Smooth muscle cell (in vitro differentiated cells): ENCODE results near the gene USP17L10. TPM values are rescaled to one million over a fixed set of nuclear protein-coding genes. Genes with fewer than 3 reads are reported as not detected.
"Not testable (repeated sequence)": the region's sequence is repeated elsewhere in the genome, so short reads cannot be mapped to it uniquely, and the experiment has no call there.

ENCODE experiments used
- DNase-seq: peaks from one replicate; lab custom pipeline; 2025; ENCODE audit not compliant: unreplicated experiment; lab: John Stamatoyannopoulos, UW
- H2AFZ ChIP-seq: fragments of 200-600 bp; sonication (generic); 2 replicates; pipeline ENCODE4 v1.6.0; 2016; ENCODE audit warnings: antibody characterized with exemption, low read depth, mild to moderate bottlenecking
- H3F3A ChIP-seq: fragments of 200-600 bp; sonication (generic); 2 replicates; pipeline ENCODE4 v1.6.0; 2017; ENCODE audit warnings: antibody characterized with exemption, low read depth
- H3K27ac ChIP-seq: fragments of 200-600 bp; sonication (generic); 2 replicates; pipeline ENCODE4 v1.5.1; 2016; ENCODE audit warnings: low read depth, mild to moderate bottlenecking
- H3K27me3 ChIP-seq: fragments of 200-600 bp; sonication (generic); 2 replicates; pipeline ENCODE4 v1.6.1; 2016; ENCODE audit warnings: low read depth, mild to moderate bottlenecking
- H3K36me3 ChIP-seq: fragments of 200-600 bp; sonication (generic); 2 replicates; pipeline ENCODE4 v1.5.1; 2016; ENCODE audit warnings: low read depth
- H3K4me1 ChIP-seq: fragments of 200-600 bp; sonication (generic); 2 replicates; pipeline ENCODE4 v1.5.1; 2016; ENCODE audit warnings: low read depth
- H3K4me2 ChIP-seq: fragments of 200-600 bp; sonication (generic); 2 replicates; pipeline ENCODE4 v1.6.0; 2016; ENCODE audit warnings: mild to moderate bottlenecking
- H3K4me3 ChIP-seq: fragments of 200-600 bp; sonication (generic); 2 replicates; pipeline ENCODE4 v1.5.1; 2016; ENCODE audit warnings: mild to moderate bottlenecking
- H3K79me2 ChIP-seq: fragments of 200-600 bp; sonication (generic); 2 replicates; pipeline ENCODE4 v1.6.0; 2016; ENCODE audit warnings: low read depth, mild to moderate bottlenecking
- H3K9ac ChIP-seq: fragments of 200-600 bp; sonication (generic); 2 replicates; pipeline ENCODE4 v1.6.0; 2016; ENCODE audit warnings: low read depth
- H3K9me3 ChIP-seq: fragments of 200-600 bp; sonication (generic); replicated peaks from 2 replicates; pipeline ENCODE4 v1.5.1; 2016; ENCODE audit warnings: low read depth
- H4K20me1 ChIP-seq: fragments of 200-600 bp; sonication (generic); 2 replicates; pipeline ENCODE4 v1.6.0; 2016; ENCODE audit warnings: low read depth
- WGBS: methylation state at CpG from one replicate; pipeline ENCODE4 v1.1.7; 2016; ENCODE audit warnings: low lambda C conversion rate; 5-methylcytosine and 5-hydroxymethylcytosine counted together
- polyA plus RNA-seq: library from polyadenylated mRNA; unstranded; fragments of >200 nt; fragmentation: Nextera tagmentation; extraction: Ambion mirVana; gene quantifications from 2 replicates; pipeline ENCODE4 v1.2.1, GENCODE V29; 2016
- total RNA-seq: library from RNA; depleted of rRNA; stranded (reverse); fragments of >200 nt; gene quantifications from 2 replicates; pipeline ENCODE4 v1.2.3, GENCODE V29; 2014

Gene USP17L10, protein sequence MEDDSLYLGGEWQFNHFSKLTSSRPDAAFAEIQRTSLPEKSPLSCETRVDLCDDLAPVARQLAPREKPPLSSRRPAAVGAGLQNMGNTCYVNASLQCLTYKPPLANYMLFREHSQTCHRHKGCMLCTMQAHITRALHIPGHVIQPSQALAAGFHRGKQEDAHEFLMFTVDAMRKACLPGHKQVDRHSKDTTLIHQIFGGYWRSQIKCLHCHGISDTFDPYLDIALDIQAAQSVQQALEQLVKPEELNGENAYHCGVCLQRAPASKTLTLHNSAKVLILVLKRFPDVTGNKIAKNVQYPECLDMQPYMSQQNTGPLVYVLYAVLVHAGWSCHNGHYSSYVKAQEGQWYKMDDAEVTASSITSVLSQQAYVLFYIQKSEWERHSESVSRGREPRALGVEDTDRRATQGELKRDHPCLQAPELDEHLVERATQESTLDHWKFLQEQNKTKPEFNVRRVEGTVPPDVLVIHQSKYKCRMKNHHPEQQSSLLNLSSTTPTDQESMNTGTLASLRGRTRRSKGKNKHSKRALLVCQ
- total RNA-seq (not detected in 2 replicates), polyA plus RNA-seq (not detected in 2 replicates)

DNA sequence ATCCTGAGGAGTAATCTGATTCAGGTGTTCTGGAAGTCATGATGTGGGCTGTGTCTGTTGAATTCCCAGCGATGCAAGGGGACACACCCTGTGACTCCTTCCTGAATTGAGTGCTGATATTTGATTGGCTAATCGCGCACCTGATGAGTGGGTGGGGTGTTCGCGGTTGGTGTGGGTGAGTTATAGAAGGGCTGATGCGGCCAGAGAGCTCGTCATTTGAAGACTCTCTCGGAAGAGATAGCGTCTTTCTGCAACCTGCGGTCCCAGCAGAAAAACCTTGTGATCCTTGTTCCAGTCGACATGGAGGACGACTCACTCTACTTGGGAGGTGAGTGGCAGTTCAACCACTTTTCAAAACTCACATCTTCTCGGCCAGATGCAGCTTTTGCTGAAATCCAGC lies at the start of gene USP17L10:
TSS of gene USP17L10 (plus strand) at position 301 of the 400 bp plus-strand sequence. CDS start at position 301, 0 bp downstream.
- not testable (repeated sequence) for H3K9me3 ChIP-seq, H3K4me1 ChIP-seq, H3K4me3 ChIP-seq, H3F3A ChIP-seq, DNase-seq, H3K4me2 ChIP-seq, H4K20me1 ChIP-seq, H3K36me3 ChIP-seq, H3K27ac ChIP-seq, H3K27me3 ChIP-seq, H3K9ac ChIP-seq, H3K79me2 ChIP-seq, H2AFZ ChIP-seq
- WGBS: 72% methylated on average over 4 of the region's 13 CpGs

DNA sequence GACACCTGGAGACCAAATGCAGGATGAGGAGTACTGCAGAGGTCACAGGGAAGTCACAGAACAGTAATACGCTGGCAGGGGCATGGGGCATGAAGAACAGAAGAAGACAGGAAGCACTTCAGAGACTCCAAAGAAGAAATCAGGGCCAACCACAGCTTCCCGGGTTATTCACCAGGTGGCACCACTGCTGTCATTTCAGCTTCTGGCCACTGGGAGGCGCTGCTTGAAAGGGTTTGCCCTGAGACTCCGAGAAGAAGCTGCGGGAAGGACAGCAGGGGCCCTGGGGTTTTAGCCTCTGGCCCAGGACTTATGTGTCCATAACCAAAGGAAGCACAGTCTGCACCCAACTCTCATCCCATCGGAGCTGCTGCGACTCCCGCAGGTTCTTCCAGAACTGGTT lies 44.5 kb upstream of the USP17L10 start:
- not testable (repeated sequence) for H3K9me3 ChIP-seq, H3K9ac ChIP-seq, H3K27me3 ChIP-seq, H3F3A ChIP-seq, H3K4me3 ChIP-seq, H3K36me3 ChIP-seq, H3K27ac ChIP-seq, H3K79me2 ChIP-seq, H3K4me2 ChIP-seq, DNase-seq, H4K20me1 ChIP-seq, H3K4me1 ChIP-seq, H2AFZ ChIP-seq
- no CpG with 5 or more reads among the region's 8 CpGs for WGBS

DNA sequence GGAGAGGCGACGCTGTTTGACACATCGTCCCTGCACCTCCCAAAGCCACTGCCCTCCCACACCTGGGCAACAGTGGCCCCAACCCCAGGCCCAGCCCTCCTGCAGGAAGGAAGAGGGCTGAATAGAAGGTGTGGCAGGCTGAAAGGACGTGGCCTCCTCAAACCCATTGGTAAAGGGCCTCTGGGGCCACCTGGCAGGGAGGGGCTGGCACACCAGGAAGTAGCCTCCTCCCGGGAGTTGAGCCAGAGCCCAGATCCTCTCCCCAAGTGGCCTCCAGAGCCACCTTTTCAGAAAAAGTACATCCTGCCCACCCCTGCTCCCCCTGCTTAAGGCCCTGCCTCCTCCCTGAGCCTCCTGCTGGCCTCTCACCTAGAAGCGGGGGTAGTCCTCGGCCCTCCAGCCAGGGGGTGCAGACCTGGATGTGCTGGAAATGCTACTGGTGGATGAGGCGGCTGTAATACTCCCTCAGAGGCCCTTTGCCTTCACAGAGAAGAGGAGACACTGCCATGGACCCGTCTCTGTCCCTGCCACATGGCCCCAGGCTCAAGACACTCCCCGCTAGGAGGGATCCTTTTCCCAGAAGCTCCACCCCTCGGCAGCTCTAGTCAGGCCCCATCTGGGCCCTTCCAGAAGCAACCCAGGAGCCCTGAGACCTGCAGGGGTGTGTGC lies 40.5 kb upstream of the USP17L10 start, which contains the start of gene FAM90A26:
TSS of gene FAM90A26 (plus strand) at position 619 of the 669 bp plus-strand sequence. CDS start 2,764 bp downstream, outside the sequence.
- not testable (repeated sequence) for H3K27me3 ChIP-seq, H3K79me2 ChIP-seq, H4K20me1 ChIP-seq, H3K4me2 ChIP-seq, H3K9ac ChIP-seq, H3K4me3 ChIP-seq, H3K36me3 ChIP-seq, H3F3A ChIP-seq, H2AFZ ChIP-seq, H3K27ac ChIP-seq, H3K9me3 ChIP-seq, H3K4me1 ChIP-seq, DNase-seq
- WGBS: no CpG with 5 or more reads among the region's 11 CpGs

DNA sequence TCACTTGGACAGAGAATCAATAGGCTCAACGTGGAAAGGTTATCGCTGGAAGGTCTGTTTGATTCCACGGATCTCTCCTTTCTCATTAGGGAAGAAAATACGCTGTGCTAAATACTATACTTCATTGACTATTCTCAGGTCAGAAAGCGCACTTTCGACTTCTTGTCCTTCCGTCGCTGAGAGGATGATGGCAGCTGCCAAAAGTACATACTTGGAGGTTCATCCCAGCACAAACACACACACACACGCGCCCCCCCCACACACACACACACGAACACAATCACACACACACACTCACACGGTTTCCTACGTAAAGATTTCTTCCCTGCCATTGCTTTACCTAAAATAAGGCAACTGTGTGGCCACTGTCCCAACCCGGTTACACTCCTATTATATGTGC lies 4.2 kb downstream of the USP17L10 start:
- H2AFZ ChIP-seq, H3K9ac ChIP-seq, H3K4me1 ChIP-seq, H3K27ac ChIP-seq, H3K79me2 ChIP-seq, H3F3A ChIP-seq, H3K4me3 ChIP-seq, H3K27me3 ChIP-seq, H4K20me1 ChIP-seq, H3K4me2 ChIP-seq, DNase-seq, H3K36me3 ChIP-seq, H3K9me3 ChIP-seq: not testable (repeated sequence)
- 75% methylated on average over 13 of the region's 14 CpGs for whole genome bisulfite sequencing

DNA sequence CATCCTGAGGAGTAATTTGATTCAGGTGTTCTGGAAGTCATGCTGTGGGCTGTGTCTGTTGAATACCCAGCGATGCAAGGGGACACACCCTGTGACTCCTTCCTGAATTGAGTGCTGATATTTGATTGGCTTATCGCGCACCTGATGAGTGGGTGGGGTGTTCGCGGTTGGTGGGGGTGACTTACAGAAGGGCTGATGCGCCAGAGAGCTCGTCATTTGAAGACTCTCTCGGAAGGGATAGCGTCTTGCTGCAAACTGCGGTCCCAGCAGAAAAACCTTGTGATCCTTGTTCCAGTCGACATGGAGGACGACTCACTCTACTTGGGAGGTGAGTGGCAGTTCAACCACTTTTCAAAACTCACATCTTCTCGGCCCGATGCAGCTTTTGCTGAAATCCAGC lies 4.6 kb downstream of the USP17L10 start, which contains the start of gene USP17L11:
TSS of gene USP17L11 (plus strand) at position 301 of the 400 bp plus-strand sequence. CDS start at position 301, 0 bp downstream.
- not testable (repeated sequence) for H3K27me3 ChIP-seq, H3F3A ChIP-seq, H3K9ac ChIP-seq, H3K4me2 ChIP-seq, H3K4me3 ChIP-seq, H3K9me3 ChIP-seq, H3K79me2 ChIP-seq, H3K36me3 ChIP-seq, DNase-seq, H2AFZ ChIP-seq, H4K20me1 ChIP-seq, H3K27ac ChIP-seq, H3K4me1 ChIP-seq
- no CpG with 5 or more reads among the region's 14 CpGs for WGBS

DNA sequence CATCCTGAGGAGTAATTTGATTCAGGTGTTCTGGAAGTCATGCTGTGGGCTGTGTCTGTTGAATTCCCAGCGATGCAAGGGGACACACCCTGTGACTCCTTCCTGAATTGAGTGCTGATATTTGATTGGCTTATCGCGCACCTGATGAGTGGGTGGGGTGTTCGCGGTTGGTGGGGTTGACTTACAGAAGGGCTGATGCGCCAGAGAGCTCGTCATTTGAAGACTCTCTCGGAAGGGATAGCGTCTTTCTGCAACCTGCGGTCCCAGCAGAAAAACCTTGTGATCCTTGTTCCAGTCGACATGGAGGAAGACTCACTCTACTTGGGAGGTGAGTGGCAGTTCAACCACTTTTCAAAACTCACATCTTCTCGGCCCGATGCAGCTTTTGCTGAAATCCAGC lies 9.4 kb downstream of the USP17L10 start, which contains the start of gene USP17L12:
TSS of gene USP17L12 (plus strand) at position 301 of the 400 bp plus-strand sequence. CDS start at position 301, 0 bp downstream.
- no CpG with 5 or more reads among the region's 13 CpGs for WGBS
- not testable (repeated sequence) for H3K4me2 ChIP-seq, H3K27me3 ChIP-seq, H3K79me2 ChIP-seq, DNase-seq, H3K4me3 ChIP-seq, H3K9ac ChIP-seq, H3K36me3 ChIP-seq, H3K27ac ChIP-seq, H3F3A ChIP-seq, H2AFZ ChIP-seq, H4K20me1 ChIP-seq, H3K4me1 ChIP-seq, H3K9me3 ChIP-seq

DNA sequence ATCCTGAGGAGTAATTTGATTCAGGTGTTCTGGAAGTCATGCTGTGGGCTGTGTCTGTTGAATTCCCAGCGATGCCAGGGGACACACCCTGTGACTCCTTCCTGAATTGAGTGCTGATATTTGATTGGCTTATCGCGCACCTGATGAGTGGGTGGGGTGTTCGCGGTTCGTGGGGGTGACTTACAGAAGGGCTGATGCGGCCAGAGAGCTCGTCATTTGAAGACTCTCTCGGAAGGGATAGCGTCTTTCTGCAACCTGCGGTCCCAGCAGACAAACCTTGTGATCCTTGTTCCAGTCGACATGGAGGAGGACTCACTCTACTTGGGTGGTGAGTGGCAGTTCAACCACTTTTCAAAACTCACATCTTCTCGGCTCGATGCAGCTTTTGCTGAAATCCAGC lies 14.1 kb downstream of the USP17L10 start, which contains the start of gene USP17L13:
TSS of gene USP17L13 (plus strand) at position 301 of the 400 bp plus-strand sequence. CDS start at position 301, 0 bp downstream.
- H3K4me2 ChIP-seq, H3K9ac ChIP-seq, DNase-seq, H3K36me3 ChIP-seq, H2AFZ ChIP-seq, H4K20me1 ChIP-seq, H3K27ac ChIP-seq, H3K79me2 ChIP-seq, H3K4me1 ChIP-seq, H3K27me3 ChIP-seq, H3K4me3 ChIP-seq, H3K9me3 ChIP-seq, H3F3A ChIP-seq: not testable (repeated sequence)
- WGBS: no CpG with 5 or more reads among the region's 14 CpGs

DNA sequence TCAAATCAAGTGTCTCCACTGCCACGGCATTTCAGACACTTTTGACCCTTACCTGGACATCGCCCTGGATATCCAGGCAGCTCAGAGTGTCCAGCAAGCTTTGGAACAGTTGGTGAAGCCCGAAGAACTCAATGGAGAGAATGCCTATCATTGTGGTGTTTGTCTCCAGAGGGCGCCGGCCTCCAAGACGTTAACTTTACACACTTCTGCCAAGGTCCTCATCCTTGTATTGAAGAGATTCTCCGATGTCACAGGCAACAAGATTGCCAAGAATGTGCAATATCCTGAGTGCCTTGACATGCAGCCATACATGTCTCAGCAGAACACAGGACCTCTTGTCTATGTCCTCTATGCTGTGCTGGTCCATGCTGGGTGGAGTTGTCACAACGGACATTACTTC lies 19.8 kb downstream of the USP17L10 start:
- not testable (repeated sequence) for H4K20me1 ChIP-seq, H3K27me3 ChIP-seq, H3F3A ChIP-seq, H3K36me3 ChIP-seq, DNase-seq, H3K9ac ChIP-seq, H3K79me2 ChIP-seq, H3K4me1 ChIP-seq, H3K4me3 ChIP-seq, H3K4me2 ChIP-seq, H2AFZ ChIP-seq, H3K9me3 ChIP-seq, H3K27ac ChIP-seq
- 82% methylated on average over 5 of the region's 8 CpGs for WGBS
